Amniotic epithelial cell (primary cell): ENCODE data around the gene VAMP8.
"Not testable (repeated sequence)": the region's sequence is repeated elsewhere in the genome, so short reads cannot be mapped to it uniquely, and the experiment has no call there.

Experiments
- DNase-seq: peaks from one replicate; pipeline ENCODE4 v3.0.0-alpha.2; 2010; ENCODE audit warnings: low read depth

The VAMP8 gene

GRCh38 chr2:85547089-85547858 is 30.1 kb upstream of the VAMP8 start:
- peak; percentile 29 for DNase-seq

- peak; percentile 25 for DNase-seq
Observed at GRCh38 chr2:85547859-85548607, 29.4 kb upstream of the VAMP8 start.

GRCh38 chr2:85548608-85548900 is 28.8 kb upstream of the VAMP8 start:
- DNase-seq: no peak

GRCh38 chr2:85549095-85549494 is 28.3 kb upstream of the VAMP8 start:
- no peak for DNase-seq

- peak; percentile 85 for DNase-seq
Observed at GRCh38 chr2:85549826-85550225, 27.6 kb upstream of the VAMP8 start.

GRCh38 chr2:85550486-85550885 is 26.9 kb upstream of the VAMP8 start:
- no peak for DNase-seq

GRCh38 chr2:85551698-85552678 is 25.4 kb upstream of the VAMP8 start:
- peak; percentile 68 for DNase-seq

GRCh38 chr2:85553184-85553583 is 24.2 kb upstream of the VAMP8 start:
- DNase-seq: no peak

- no peak for DNase-seq
Observed at GRCh38 chr2:85554980-85555612, 22.3 kb upstream of the VAMP8 start.

- no peak for DNase-seq
Observed at GRCh38 chr2:85557130-85557529, 20.3 kb upstream of the VAMP8 start.

GRCh38 chr2:85558160-85558559 is 19.2 kb upstream of the VAMP8 start:
- DNase-seq: no peak

GRCh38 chr2:85560403-85560726 is 17.0 kb upstream of the VAMP8 start:
- DNase-seq: not testable (repeated sequence)

GRCh38 chr2:85560812-85561279 is 16.5 kb upstream of the VAMP8 start:
- DNase-seq: no peak

- DNase-seq: peak; percentile 89
Observed at GRCh38 chr2:85561280-85562212, 15.8 kb upstream of the VAMP8 start, which contains the start of gene GGCX. Gene GGCX, minus strand, starts transcription at chr2:85561493. Its CDS starts 65 bp downstream, at chr2:85561428.

GRCh38 chr2:85564144-85564563 is 13.2 kb upstream of the VAMP8 start:
- DNase-seq: no peak

GRCh38 chr2:85566265-85566664 is 11.1 kb upstream of the VAMP8 start:
- DNase-seq: no peak

- DNase-seq: no peak
Observed at GRCh38 chr2:85575739-85576138, 1.6 kb upstream of the VAMP8 start.

GRCh38 chr2:85577063-85577385 is 362 bp upstream of the VAMP8 start:
- no peak for DNase-seq

GRCh38 chr2:85578243-85579180 is 1.1 kb downstream of the VAMP8 start:
- no peak for DNase-seq
